Vagina (tissue), 2 donors: ENCODE data around the gene SAMD14.

ENCODE experiments used
- CTCF ChIP-seq, 3 experiments: fragments of 450-650 bp in 2 of 3; fragments of 200-600 bp in 1 of 3; sonication (generic) in 1 of 3; IDR thresholded peaks; one replicate each; pipeline ENCODE4 v1.5.1; 2017 to 2019; ENCODE audit warnings: antibody characterized with exemption in 3 of 3, mild to moderate bottlenecking in 2 of 3, moderate library complexity in 2 of 3
- POLR2A ChIP-seq, 2 donors: fragments of 450-650 bp; IDR thresholded peaks; one replicate each; pipeline ENCODE4 v1.6.1; 2017; ENCODE audit warnings: antibody characterized with exemption in 2 of 2, mild to moderate bottlenecking in 2 of 2, moderate library complexity in 2 of 2

GRCh38 chr17:50072925-50073324 is 57.0 kb downstream of the SAMD14 start:
- TF ChIP-seq CTCF (IDR thresholded peaks at IDR 0.05) (no peak), POLR2A (IDR thresholded peaks at IDR 0.05) (no peak)
